NCI-H1694 treated with DMSO at 0.1 percent for 48 hours (cell line): Measurements from ENCODE around the gene SMPX.
"Not testable (repeated sequence)": the region's sequence is repeated elsewhere in the genome, so short reads cannot be mapped to it uniquely, and the experiment has no call there.

Source experiments
- DNase-seq: peaks from one replicate; lab custom pipeline; 2025; lab: John Stamatoyannopoulos, UW

Gene SMPX

DNA sequence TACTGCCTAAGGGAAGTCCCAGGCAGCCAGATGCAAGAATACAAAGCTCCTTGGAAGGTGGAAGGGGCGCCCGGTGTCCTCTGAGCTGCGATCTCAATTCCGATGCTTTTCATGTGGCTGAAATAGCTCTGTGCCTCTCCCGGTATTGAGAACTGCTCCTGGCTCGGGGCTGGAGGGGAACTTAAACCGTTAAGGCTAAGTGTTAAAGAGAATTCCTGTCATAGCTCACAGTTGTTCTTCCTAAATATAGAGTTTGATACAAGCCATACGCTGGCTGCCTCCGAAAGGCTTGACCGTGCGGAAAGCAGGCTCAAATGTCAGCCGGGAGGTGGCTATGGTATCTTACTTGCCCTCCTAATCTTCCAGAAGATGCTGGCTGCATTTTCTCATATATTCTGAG, at the start of gene SMPX:
Gene SMPX (minus strand): TSS at position 157 of the 400 bp plus-strand sequence. CDS start 3,826 bp downstream, outside the sequence.
- DNase-seq = no peak

DNA sequence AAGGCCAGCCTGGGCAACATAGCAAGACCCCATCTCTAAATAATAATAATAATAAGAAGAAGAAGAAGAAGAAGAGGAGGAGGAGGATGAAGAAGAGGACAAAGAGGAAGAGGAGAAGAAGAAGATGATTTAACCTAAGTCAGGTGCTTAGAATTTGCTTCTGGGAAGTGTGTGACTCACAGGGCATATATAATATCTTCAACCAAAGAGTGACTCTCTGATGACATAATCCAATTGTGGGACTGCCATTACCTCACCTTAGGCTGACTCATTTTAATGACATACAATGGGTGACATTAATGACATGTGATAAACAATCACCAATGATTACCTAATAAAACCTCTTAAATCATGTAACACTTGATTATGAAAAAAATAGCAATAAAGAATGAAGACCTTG, 48.8 kb upstream of the SMPX start:
- no peak for DNase-seq

DNA sequence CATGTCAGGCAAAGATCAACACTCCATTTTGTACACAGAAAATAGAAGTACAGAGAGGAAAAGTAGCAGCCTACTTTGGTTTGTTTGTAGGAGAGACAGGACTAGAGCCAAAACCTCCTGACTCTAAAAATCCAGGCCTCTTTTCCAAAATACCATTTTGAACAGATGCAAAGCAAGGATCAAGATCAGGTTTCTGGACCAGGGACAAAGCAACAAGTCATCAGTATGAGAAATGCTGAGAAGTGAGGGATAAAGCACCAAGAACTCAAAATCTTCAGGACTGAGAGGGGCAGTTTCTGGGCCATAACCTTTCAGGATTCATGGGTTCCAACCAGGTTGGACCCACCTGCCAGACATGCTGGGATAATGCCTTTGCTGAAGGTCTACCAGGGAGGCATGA, 44.9 kb upstream of the SMPX start:
- no peak for DNase-seq

DNA sequence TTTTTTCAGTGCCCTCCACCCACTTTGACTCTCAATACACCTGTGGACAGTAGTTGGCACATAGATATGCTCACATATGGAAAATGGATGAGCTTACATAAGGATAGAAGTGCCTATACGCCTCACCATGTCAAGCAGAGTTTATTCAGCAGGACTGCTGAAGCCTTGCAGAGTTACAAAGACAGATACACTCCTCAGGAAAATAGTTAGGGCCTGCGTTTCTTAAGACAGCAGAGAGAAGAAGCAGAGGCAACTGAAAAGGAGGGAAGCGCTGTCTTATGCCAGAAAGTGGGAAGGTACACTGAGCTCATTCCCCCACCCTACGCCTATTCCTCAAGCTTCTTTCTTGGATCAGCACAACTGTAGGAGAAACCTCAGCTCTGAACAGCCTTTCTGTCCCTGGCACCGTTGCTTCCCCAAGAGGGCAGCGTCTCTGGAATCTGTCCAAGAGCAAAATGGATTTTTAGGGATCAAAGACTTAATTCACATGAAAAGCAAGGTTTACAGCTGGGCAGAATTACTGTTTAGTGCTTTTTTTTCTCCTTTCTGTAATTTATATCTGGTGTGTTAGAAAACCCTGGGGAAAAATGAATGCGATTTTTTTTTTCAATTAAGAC, 44.2 kb upstream of the SMPX start:
- no peak for DNase-seq

DNA sequence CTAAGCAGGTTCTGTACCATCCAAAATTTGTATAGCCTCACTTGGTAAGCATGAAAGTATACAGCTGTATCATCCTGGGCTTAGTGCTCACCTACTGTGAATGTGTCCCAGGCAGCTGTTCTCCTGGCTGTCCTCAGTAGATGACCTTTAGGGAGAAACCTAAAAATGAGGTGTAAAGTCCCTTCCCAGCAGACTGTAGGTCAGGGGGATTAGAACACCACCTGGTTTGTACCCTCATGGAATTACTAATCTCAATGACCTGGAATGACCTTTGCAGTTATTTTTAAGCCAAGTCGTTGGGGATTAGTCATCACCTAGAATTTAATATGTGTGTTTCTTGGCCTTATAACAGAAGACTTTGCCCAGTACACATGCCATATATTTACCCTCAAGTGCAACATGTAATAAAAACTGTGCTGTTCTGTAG, 42.4 kb upstream of the SMPX start:
- DNase-seq = no peak

DNA sequence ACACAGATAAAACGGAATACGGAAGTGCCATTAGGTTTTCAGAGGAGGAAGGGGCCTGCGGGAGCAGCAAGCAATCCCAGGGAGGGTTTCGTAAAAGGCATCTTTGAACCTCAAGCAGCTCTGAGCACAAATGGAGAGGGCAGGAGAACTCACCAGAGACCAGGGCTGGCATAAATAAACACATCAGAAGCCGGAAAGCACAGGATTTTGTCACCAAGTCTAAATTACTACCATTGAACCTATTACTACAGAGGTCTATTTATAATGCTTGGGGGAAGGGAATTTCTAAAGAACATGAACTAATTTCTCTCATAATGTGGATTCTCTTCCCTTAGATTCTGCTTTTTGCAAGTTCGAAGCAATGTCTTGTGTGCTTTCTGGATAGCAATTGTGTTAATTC, 41.9 kb upstream of the SMPX start:
- DNase-seq = no peak

DNA sequence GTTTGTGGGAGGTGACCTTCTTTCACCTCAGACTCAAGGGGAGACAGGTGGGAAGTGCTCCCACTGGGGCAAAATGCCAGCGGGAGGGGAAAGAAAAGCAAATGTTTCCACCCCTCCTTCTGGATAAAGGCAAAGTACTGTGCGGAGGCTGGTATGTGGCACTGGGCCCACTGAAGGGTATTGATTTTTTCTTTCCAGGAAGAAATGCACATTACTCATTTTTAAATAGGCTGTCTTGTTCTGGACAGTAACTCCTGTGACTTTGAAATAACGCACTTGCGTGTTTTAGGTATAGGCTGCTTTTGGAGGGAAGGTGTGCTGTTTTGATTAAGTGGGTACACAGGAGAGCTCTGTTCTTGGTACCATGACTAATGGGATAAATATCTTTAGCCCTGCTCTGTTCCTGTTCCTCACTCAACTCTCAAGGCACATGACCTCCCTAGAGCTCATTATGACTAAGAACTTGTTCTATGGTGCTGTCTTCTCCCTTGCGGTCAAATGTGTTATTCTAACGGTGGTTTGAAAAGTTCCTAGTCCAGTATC, 40.8 kb upstream of the SMPX start:
- no peak for DNase-seq

DNA sequence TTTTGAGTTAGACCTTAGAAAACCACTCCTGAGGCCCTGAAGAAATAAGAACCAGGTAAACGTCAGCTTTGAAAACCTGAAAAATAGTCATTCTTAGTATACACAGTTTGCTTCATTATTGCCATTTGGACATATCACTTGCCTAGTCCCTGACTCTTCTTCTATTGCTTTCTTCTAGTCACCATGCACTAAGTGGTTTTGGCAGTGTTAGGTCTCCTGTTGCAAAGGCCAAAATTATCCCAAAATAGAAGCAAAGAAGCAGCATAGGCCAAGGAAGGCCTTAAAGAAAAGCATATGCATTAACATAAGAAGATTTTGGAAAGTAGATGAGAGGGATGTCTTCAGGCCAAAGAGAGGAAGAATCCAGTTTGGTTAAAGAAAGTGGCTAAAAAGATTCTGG, 24.1 kb upstream of the SMPX start:
- no peak for DNase-seq

DNA sequence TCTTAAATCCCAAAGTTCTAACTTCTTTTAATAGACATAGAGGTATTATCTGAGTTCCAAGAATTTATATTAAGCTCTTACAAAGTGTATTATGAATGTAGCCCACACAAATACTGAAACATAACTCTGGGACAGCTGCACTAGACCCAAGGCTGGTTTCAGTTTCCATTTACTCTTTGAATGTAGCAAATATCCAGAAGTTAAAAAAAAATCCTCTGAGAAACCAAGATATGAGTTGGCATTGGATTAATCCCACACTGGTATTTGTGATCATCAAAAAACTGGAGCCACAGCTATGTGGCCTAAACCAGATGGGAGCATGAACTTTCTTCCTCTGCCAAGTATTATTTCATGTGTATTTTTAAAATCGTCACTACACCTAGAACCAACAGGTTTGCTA, 23.6 kb upstream of the SMPX start:
- DNase-seq = no peak

DNA sequence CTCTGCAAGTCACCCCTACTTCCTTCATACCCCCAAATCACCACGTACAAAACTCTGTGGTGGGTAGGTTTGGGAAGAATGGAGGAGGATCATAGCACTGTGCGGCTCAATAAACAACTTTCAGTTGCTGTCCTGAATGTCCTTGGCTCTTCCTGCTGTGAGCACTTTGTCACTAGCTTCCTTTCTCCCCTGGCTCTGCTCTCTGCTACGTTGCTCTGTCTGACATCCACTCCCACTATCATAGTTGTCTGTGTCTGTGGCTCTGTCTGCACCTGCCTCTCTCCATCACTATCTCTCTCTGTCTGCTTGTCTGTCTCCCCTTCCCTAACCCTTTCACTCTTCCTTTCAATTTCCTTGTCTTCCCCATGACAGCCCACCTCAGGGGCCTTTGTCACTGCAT, 21.2 kb upstream of the SMPX start:
- no peak for DNase-seq

DNA sequence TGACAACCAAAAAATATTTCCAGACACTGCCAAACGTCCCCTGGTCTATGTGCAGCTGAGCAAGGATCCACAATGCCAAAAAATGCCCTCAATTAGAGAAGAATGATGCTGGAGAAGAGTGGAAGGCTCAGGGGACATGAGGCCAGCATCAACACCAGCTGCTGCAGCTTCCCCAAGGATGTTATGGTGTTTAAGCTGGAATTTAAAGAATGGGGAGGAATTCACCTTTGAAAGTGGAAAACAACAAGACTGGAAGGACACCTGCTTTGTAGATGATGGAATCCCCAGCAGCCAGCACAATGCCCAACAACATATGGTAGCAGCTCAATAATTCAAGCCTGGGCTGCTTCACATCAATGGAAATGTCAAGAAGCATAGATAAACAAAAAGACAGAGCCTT, 20.3 kb upstream of the SMPX start:
- DNase-seq = no peak

DNA sequence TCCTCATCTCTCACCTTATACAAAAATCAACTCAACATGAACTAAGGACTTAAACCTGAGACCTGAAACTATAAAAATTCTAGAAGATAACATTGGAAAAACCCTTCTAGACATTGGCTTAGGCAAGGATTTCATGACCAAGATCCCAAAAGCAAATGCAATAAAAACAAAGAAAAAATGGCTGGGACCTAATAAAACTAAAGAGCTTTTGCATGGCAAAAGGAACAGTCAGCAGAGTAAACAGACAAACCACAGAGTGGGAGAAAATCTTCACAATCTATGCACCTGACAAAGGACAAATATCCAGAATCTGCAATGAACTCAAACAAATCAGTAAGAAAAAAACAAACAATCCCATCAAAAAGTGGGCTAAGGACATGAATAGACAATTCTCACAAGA, 17.2 kb upstream of the SMPX start:
- not testable (repeated sequence) for DNase-seq

DNA sequence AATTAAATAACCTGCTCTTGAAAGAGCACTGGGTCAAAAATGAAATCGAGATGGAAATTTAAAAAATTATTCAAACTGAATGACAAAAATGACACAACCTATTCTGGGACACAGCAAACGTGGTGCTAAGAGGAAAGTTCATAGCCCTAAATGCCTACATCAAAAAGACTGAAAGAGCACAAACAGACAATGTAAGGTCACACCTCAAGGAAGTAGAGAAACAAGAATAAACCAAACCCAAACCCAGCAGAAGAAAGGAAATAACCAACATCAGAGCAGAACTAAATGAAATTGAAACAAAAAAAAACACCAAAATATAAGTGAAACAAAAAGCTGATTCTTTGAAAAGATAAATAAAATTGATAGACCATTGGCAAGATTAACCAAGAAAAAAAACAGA, 15.1 kb upstream of the SMPX start:
- not testable (repeated sequence) for DNase-seq

DNA sequence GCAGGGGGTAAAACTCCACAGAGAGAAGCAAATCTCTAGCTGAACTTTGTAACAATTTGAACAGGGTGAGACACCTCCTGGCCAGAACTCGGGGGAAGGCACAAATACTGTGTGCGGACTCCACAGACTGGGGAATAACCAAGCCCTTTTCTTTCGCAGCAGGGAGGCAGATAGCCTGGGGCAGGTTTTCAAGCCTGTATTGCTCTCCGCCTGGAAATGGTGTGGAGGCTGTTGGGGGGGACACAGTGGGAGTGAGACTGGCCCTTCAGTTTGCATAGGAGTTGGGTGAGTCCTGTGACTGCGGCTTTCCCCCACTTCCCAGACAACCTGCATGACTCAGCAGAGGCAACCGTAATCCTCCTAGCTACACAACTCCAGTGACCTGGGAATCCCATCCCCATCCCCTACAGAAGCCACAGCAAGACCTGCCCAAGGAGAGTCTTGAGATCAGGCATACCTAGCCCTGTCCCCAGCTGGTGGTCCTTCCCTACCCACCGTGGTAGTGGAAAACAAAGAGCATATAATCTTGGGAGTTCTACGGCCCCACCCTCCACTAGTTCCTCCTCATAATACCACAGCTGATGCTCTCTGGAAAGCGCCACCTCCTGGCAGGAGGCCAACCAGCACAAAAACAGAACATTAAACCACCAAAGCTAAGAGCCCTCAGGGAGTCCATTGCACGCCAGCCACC, 12.9 kb upstream of the SMPX start:
- DNase-seq = no peak

DNA sequence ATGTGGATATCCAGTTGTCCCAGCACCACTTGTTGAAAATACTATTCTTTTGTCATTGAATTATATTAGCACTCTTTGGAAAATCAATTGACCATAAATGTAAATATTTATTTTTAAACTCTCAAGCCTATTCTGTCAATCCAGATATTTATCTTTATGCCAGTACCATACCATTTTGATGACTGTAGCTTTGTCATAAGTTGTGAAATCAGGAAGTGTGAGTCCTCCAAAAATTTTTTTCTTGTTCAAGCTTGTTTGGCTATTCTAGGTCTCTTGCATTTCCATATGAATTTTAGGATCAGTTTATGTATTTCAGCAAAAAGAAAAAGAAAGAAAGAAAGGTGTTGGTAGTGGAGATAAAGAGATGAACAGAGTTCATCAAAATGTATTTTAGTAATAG, 8.2 kb upstream of the SMPX start:
- no peak for DNase-seq

DNA sequence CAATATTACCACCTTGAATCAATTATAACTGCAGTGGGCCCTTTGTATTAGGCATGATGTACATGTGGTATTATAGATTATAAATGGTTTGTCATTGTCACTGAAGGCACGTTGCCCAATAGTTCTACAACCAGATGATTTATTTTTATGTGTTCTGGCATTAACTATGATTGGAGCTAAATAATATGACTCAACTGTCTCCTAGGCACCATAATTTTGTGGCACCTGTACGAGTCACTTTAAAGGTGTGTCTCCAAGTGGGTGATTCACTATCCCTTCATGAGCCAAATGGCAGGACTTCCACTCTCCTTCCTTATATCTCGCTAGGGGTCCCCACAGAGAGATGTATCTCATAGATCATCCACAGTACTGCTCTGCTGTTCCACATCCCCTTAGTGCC, 6.1 kb upstream of the SMPX start:
- DNase-seq = no peak

DNA sequence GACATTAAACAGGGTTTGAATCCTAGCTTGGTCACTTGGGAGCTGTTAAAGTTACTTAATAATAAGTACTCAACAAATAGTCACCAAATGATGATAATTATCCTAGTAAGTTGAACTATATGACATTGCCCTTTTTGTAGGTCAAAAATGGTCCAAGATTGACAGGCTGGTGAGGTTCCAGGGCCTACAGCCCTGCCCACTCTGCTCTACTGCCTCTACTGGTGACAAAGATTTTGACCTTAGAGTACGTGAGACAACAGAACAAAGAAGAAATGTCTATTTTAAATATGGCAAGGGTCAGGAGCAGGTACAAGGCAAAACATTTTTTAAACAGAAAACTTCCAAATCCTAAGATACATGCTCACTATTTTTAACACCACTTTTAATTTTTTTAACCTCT, 572 bp upstream of the SMPX start:
- DNase-seq = no peak

DNA sequence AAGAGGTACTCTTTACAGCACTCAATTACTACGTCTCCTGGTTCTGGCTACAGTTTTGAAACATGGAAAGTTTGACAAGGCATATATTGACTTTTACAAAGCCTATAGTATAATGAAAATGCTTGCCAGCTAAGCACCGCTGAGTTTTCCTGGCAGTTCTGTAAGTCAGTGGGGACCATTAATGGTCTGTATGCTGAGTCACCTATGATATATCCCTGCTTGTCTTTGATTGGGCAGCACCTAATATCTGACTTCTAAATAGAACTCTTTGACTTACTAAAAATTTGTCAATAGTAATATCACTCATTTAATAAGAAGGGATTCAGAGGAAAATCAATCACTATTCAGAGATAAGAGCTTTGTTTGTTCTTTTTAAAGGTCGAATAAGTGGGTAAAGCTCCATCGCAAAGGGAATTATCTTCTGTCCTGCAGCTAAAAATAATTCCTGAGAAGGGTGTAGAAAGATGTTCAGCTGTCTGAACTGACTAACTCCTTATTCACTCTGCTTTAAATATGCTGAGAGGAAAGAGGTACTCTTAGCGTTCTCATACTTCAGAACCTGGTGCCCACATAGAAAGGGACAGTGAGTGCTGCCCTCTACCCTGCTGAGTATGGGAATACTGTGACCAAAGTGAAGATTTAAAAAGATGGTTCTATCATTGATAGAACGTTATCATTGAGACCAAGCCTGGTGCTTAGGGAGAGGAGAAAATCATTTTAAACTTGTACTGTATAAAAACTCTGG, 959 bp downstream of the SMPX start:
- no peak for DNase-seq

DNA sequence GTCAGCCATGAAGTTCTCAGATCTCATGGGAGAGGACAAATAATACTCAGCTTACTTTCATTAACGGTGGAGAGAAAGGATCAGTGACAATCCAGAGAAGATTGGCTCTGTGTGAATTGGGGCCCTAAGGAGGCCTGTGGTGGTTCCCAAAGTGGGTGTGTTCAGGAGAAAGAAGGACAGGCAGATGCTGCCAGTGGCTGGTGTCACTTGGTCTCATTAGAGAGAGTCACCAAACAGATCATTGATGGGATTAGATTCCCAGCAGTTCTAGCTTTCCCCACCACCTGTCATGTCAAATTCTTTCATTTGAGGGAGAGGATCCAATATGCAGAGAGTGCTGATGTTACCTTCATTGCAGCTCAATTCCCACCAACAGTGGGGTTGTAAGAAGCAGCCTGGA, 8.0 kb downstream of the SMPX start:
- DNase-seq = no peak

DNA sequence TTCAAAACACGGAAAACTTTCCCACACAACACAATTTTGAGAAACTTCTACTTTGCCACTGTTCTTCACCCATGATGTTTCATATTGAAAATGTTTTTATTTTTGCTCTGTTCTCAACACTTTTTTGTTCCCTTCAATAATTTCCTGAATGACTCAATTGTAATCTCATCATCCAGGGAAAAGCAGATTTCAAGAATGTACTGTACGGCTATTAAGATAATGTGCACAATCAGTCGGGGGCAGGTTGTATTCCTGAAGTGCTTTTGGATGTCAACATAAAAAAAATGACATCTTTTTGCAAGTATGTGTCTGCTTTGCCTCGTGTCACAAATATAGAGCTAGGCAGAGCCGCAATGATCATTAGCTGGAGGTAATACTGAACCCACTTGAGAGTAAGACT, 9.7 kb downstream of the SMPX start:
- no peak for DNase-seq

DNA sequence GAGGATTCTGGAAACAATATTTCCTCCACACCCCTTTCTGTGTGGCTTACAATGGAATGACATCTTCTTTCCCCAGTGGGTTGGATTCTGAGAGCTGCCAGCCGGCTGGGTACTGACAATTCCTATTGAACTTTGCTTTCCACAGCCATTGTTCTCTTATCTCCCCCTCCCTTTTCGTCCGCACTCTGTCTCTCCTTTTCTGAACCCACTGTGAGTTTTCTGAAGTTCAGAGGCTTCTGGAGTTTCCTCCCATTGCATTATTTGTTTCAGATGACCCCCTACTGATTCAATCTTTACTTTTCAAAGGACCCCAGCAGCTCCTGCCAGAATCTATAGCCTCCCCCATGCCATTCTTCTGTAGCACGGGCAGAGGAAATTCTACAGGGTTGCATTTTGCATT, 10.4 kb downstream of the SMPX start:
- DNase-seq = no peak

DNA sequence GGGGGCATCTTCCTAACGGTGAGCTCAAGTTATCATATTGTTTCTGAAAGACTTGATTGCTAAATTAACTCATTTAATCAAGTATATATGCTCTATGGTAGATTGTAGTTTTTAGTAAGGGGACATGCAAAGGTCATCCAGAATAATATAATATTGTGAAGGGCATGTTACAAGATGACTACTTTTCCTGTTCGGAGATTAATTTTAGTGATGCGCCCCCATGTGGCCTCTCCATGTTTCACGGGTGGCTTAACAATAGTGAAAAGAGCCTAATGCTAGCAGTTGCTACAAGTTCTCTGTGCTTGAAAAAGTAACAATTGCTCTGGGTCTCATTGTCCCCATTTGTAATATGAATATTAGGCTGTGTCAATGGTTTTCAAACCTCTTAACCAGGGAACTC, 12.2 kb downstream of the SMPX start:
- DNase-seq = no peak

DNA sequence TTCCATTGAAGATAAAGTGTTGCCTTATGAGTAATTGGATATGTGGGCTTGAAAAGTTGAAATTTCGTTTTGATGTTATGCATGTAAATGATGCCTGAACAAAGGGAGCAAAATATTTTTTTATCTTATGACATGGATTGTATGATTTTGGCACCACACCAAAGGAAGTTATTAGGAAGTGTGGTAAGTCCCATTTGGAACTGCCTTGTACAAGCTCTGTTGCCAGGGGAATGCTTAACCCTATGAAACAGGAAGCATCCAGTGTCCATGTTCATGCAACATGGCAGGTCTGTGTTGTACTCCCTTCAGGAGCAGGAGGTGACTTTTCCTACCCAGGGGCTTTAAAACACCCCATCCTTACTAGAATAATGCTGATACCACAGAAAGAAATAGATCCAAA, 13.2 kb downstream of the SMPX start:
- no peak for DNase-seq
